ENCODE data around the gene SYNGR2. TPM values are rescaled to one million over a fixed set of nuclear protein-coding genes. Genes with fewer than 3 reads are reported as not detected.

SYNGR2 gene
- total RNA-seq, 1 donor from 2014 or later = 3.2 TPM

DNA sequence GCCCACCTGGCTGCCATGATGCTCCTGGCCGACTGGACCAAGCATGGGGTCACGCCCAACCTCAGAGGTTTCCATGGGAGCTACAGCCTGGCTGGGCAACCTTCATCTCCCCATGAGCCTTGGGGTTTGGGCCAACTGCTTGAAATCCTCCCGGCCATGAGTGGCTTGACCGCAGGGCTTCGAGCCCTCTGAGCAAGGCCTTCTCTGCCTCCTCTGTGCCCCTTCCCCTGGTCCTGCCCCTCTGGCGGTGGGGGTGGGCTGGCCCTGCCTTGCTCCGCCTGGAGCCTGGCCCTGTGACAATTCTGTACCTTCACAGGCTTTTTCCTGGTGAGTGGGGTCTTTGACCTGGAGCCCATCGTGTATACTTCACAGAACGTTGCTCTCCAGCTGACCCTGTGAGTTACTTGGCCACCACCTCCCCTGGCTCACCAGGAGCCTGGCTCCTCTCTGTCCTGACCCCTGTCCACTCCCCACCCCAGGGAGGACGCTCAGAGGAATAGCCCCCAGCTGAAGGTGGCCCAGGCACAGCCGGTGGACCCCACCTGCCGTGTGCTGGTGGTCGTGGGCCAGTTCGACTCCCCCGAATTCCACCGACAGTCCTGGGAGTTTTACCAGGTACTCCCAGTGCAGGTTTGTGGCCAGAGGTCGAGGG is 36.9 kb downstream of the SYNGR2 start:
- Mint-ChIP-seq H3K36me3 (ENCODE audit: unreplicated experiment) (no peaks in the 10 kb centered on the region), H3K27me3 (ENCODE audit: unreplicated experiment) (no peaks in the 10 kb centered on the region), H3K4me1 (ENCODE audit: low read depth, unreplicated experiment) (no peaks in the 10 kb centered on the region), H3K27ac (ENCODE audit: unreplicated experiment) (no peak overlapping the region), H3K4me3 (ENCODE audit: unreplicated experiment) (no peak overlapping the region), H3K9me3 (ENCODE audit: unreplicated experiment) (peaks cover 2% of the 10 kb centered on the region)
- DNase-seq = no peak
- TF ChIP-seq, protein P1, sequence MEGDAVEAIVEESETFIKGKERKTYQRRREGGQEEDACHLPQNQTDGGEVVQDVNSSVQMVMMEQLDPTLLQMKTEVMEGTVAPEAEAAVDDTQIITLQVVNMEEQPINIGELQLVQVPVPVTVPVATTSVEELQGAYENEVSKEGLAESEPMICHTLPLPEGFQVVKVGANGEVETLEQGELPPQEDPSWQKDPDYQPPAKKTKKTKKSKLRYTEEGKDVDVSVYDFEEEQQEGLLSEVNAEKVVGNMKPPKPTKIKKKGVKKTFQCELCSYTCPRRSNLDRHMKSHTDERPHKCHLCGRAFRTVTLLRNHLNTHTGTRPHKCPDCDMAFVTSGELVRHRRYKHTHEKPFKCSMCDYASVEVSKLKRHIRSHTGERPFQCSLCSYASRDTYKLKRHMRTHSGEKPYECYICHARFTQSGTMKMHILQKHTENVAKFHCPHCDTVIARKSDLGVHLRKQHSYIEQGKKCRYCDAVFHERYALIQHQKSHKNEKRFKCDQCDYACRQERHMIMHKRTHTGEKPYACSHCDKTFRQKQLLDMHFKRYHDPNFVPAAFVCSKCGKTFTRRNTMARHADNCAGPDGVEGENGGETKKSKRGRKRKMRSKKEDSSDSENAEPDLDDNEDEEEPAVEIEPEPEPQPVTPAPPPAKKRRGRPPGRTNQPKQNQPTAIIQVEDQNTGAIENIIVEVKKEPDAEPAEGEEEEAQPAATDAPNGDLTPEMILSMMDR (IDR thresholded peaks at IDR 0.05; ENCODE audit: partially characterized antibody, unreplicated experiment) = no peak

DNA sequence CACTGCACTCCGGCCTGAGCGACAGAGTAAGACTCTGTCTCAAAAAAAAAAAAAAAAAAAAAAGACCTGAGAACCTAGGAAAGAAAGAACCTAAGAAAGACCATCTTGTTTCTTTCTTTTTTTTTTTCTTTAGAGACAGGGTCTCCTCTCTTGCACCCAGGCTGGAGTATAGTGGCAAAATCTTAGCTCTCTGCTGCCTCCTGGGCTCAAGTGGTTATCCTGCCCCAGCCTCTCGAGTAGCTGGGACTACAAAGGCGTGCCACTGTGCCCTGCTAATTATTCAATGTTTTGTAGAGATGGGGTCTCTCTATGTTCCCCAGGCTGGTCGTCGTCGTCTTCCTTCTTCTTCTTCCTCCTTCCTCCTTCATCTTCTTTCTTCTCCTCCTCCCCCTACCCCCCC is 37.9 kb downstream of the SYNGR2 start:
- no peak overlapping the region for H3K4me3 Mint-ChIP-seq (ENCODE audit: unreplicated experiment)
- no peak overlapping the region for H3K27ac Mint-ChIP-seq (ENCODE audit: unreplicated experiment)
- H3K9me3 Mint-ChIP-seq (ENCODE audit: unreplicated experiment) = peaks cover 2% of the 10 kb centered on the region
- TF ChIP-seq, protein P1 (IDR thresholded peaks at IDR 0.05; ENCODE audit: partially characterized antibody, unreplicated experiment) = no peak
- H3K4me1 Mint-ChIP-seq (ENCODE audit: low read depth, unreplicated experiment) = no peaks in the 10 kb centered on the region
- H3K27me3 Mint-ChIP-seq (ENCODE audit: unreplicated experiment) = no peaks in the 10 kb centered on the region
- no peaks in the 10 kb centered on the region for H3K36me3 Mint-ChIP-seq (ENCODE audit: unreplicated experiment)
- DNase-seq = no peak

DNA sequence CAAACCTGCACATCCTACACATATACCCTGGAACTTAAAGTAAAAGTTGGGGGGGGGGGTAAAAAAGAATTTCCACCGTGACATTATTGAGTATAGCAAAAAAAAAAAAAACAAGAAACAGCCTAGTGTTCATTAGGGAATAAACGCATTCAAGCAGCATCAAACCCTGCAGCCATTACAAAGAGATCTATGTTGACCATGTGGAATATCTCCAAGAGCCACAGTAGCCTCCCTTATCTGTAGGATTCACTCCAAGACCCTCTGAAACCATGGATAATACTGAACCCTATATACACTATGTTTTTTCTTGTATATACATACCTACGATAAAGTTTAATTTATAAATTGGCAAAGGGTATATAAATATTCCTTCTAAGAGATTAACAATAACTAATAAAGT is 40.1 kb downstream of the SYNGR2 start:
- H3K4me1 Mint-ChIP-seq (ENCODE audit: low read depth, unreplicated experiment) = no peaks in the 10 kb centered on the region
- H3K4me3 Mint-ChIP-seq (ENCODE audit: unreplicated experiment) = no peak overlapping the region
- DNase-seq = no peak
- no peak overlapping the region for H3K27ac Mint-ChIP-seq (ENCODE audit: unreplicated experiment)
- TF ChIP-seq, protein P1 (IDR thresholded peaks at IDR 0.05; ENCODE audit: partially characterized antibody, unreplicated experiment) = no peak
- H3K9me3 Mint-ChIP-seq (ENCODE audit: unreplicated experiment) = peaks cover 2% of the 10 kb centered on the region
- no peaks in the 10 kb centered on the region for H3K36me3 Mint-ChIP-seq (ENCODE audit: unreplicated experiment)
- H3K27me3 Mint-ChIP-seq (ENCODE audit: unreplicated experiment) = peaks cover 1% of the 10 kb centered on the region

DNA sequence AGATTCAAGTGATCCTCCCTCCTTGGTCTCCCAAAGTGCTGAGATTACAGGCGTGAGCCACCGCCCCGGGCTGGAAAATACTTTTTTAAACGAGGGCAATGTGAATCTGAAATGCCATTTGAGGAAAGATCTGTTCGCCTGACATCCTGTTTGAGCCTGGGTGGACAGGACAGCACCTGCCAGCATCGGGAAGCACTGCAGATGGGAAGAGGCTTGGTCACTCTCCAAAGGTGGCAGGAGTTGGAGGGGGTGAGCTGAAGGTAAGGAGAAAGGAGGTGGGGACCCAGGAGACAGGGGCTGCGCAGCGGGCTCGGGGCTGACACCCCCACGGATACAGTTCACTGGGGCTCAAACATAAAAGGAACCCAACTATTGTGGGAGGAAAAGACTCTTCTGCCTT is 41.7 kb downstream of the SYNGR2 start:
- peaks cover 1% of the 10 kb centered on the region for H3K27me3 Mint-ChIP-seq (ENCODE audit: unreplicated experiment)
- H3K4me1 Mint-ChIP-seq (ENCODE audit: low read depth, unreplicated experiment) = no peaks in the 10 kb centered on the region
- no peak for DNase-seq
- no peaks in the 10 kb centered on the region for H3K36me3 Mint-ChIP-seq (ENCODE audit: unreplicated experiment)
- no peak overlapping the region for H3K27ac Mint-ChIP-seq (ENCODE audit: unreplicated experiment)
- no peak overlapping the region for H3K4me3 Mint-ChIP-seq (ENCODE audit: unreplicated experiment)
- TF ChIP-seq, protein P1 (IDR thresholded peaks at IDR 0.05; ENCODE audit: partially characterized antibody, unreplicated experiment) = no peak
- H3K9me3 Mint-ChIP-seq (ENCODE audit: unreplicated experiment) = peaks cover 3% of the 10 kb centered on the region

DNA sequence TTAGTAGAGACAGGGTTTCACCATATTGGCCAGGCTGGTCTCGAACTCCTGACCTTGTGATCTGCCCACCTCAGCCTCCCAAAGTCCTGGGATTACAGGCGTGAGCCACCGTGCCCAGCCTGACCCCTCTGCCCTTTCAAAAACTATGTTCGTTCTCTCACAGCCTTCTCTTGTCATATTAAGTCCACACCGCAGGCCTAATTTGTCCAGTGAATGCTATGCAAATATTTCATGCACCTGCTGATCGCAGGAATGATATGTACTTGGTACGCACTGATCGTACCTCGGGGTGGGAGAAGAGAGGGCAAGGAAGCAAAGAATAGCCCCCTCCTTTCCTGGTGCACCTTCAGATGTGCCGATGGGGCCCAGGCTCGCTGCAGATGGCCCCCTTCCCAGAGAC is 42.7 kb downstream of the SYNGR2 start:
- no peaks in the 10 kb centered on the region for H3K36me3 Mint-ChIP-seq (ENCODE audit: unreplicated experiment)
- H3K27ac Mint-ChIP-seq (ENCODE audit: unreplicated experiment) = no peak overlapping the region
- TF ChIP-seq, protein P1 (IDR thresholded peaks at IDR 0.05; ENCODE audit: partially characterized antibody, unreplicated experiment) = no peak
- H3K9me3 Mint-ChIP-seq (ENCODE audit: unreplicated experiment) = peaks cover 3% of the 10 kb centered on the region
- H3K4me3 Mint-ChIP-seq (ENCODE audit: unreplicated experiment) = no peak overlapping the region
- H3K4me1 Mint-ChIP-seq (ENCODE audit: low read depth, unreplicated experiment) = peaks cover 1% of the 10 kb centered on the region
- H3K27me3 Mint-ChIP-seq (ENCODE audit: unreplicated experiment) = peaks cover 1% of the 10 kb centered on the region
- DNase-seq = no peak

All from glutamatergic neuron (in vitro differentiated cells).